Stimulated activated naive CD4-positive, alpha-beta T cell (primary cell): ENCODE results near the gene THAP3.

Experiments used
- DNase-seq, 6 experiments: peaks; one replicate each; lab custom pipeline; 2025; lab: John Stamatoyannopoulos, UW

The THAP3 gene

DNA sequence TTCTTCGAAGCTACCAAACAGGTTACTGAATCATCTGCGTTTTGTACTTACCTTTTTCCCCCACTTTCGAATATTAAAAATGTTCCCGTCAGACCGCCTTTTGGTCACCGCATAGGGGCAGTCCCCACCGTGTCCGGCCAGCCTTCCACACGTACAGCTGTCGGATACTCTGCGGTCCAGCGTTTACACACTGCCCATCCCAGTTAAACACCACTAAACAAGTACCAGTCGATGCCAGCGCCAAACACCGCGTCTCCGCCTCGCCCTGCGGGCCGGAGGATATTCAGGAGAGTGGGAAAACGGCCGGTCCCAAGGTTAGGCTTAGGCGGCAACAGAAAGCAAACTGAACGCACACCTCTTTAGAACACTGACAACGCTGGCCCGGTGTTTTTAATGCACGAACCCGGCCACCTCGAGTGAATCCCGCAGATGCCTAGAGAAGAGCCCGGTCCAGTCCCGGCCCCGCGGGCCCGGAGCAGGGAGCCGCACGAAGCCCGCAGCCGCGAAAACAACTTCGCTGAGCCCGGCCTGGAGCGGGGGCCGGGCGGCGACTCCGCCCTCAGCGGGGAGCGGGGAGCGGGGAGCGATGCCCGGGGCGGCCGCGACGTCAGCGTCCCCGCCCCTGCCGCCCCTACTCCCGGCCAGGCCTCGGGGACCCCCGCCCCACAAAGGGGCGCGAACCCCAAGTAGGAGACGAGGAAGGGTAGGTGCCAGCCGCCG lies 11.9 kb upstream of the THAP3 start:
- DNase-seq, result peak in 3 of 6 experiments; percentile 33 to 53 (median 50)

DNA sequence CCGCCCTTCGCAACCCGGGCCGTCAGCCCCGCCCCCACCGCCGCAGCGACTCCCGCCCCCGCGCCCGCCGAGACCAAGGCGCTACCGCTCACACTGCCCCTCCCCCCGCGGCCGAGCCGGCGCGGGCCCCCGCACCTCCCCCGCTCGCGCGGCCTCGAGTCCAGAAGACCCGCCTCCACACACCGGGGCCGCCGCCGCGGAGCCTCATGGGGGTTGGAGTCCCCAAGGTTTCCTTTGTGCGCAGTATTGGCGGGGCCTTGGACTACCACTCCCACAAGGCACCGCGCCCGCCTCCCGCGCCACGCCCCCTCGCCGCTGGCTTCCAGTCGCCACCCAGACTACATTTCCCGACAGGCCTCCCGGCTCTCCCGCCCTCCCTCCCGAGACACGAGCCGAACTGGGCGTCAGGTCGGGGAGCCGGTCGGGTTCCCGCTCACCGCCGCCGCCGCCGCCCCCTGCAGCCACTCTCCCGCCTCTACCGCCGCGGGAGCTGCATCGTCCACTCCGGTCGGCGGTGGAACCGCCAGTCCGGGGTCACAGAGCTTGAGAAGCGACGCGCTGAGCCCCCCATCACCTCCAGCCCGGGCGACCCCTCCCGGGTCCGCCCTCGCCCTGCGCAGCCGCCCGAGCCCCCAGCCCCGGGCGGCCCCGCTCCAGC lies 11.2 kb upstream of the THAP3 start, which contains the start of gene PHF13:
PHF13 (plus strand) TSS at position 371 of the 658 bp plus-strand sequence. CDS start 336 bp downstream, outside the sequence.
- peak; percentile 96 to 99 (median 98) for DNase-seq

DNA sequence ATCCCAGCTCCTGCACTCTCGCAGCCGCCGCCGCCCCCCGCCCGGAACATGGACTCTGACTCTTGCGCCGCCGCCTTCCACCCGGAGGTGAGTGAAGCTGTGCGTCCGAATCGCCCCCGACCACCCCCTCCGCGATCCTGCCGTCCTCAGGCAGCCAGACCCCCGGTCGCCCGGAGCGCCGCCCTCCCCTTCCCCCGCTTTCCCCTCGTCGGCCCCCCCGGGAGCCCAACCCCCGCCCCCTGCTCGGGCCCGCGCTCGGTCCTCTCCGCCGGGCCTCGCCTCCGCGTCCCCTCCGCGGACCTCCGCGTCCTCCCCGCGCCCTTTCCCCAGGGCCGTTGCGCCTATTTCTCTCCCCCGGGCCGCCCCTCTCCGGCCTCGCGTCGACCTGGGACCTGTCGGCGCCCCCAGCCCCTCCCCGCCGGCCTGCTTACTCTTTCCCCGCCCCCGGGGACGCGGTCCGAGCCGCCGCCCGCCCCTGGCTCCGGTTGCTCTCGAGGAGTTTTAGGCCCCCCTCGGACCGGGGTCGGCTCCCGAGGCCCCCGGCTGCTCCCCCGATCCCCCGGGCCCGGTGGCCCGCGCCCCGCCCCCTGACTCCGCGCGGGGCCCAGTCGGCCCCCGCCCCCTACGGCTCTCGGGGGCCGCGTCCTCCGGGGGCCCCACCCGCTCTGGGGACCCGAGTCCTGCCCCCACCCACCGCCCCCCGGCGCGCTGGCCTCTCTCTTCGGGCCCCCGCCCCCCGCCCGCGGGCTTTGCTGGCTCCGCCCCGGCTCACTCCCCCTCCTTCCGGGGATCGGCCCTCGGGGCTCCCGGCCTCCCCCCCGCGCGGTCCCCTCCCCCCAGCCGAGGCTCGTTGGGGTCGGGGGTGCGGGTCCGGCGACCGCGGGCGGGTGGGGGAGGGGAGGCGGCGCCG lies 10.4 kb upstream of the THAP3 start:
- peak in 5 of 6 experiments; percentile 18 to 66 (median 19) for DNase-seq

DNA sequence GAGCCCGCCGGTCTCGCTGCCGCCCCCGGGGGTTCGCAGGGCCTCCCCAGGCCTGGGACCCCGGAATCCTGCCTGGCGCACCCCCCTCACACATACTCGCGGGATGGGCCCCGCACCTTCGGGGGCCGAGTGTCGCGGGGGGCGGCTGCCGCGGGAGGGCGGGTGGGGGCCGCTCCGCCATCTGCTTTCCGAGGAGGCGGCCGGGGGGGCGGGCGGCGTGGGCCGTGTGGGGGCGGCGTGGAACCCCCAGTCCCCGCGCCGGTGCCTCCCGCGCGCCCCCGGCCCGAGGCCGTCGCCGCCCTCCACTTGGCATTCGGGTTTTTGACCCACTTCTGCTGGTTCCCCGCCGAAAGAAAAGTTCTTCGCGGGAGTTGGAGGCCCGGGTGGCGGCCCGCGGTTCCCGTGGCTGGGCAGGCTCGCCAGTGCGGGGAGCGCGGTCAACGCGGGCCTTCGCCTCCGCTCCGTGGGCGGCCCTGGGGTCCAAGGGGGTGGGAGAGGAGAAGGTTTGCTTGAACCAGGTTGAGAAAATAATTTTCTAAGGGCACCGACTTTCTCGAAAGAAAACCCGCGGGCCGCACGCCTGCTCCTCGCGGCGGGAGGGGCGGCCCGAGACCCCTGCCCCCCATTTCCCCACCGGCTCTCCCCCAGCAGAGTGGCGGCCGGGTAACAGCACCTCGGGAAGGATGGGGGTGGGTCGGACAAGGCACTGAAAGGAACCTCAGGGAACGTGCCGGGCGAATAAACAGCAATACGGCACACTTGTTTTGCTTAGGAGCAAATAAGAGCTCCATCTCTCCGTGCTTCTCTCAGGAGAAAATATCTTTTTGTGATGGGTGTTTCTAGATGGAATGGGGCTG lies 9.5 kb upstream of the THAP3 start:
- DNase-seq, result peak in 3 of 6 experiments; percentile 17 to 40 (median 34)

DNA sequence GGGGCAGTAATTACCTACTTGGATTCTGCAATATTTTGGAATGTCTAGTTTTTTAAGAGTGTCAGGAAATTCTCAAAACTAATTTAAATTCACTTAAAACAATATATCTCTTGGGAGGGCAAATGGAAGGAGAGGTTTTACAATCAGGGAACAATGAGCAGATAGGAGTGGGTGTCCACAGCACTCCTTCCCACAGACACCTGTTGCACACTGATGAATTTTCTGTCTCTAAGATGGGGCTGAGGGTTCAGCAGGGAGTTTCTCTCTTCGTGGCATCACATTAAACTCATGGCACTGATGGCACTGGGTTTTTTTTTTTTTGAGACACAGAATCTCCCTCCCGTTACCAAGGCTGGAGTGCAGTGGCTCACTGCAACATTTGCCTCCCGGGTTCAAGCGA lies 5.6 kb upstream of the THAP3 start:
- no peak for DNase-seq

DNA sequence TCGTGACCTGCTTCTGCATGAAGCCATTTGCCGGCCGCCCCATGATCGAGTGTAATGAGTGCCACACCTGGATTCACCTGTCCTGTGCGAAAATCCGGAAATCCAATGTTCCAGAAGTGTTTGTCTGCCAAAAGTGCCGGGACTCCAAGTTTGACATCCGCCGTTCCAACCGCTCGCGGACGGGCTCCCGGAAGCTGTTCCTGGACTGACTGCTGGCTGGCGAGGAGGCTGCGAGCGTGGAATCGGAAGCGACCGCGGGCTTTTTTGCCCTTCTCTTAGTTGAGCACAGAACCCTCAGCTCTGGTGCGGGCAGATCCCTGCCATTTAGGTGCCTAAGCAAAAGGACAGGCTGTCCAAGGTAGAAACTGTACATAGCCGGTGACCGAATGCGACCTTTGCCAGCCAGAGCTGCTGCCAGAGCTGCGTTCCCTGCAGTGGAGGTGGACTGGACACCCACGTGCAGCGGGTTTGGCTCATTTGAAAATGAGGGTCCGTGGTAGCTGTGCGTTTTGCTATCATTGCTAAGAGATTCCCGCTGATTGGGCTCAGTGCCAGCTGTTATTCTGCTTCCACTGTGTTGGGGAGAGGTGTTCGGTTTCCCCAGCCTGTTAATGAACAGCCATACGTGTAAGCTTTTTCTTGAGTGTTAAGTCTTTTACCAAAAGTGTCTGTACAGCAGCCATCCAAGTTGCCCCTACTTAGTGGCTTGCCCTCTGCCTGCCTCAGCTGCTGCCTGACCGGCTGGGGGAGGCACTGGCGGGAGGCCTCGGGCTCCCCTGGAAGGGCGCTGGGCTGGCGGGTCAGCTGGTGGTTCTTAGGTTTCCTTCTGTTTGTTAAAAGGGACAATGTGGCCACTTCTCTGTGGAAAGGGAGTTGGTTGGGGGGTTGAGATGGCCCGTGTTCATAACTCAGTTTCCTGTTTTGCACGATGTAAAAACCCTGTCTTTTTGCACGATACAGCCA lies 3.0 kb upstream of the THAP3 start:
- DNase-seq, result no peak

DNA sequence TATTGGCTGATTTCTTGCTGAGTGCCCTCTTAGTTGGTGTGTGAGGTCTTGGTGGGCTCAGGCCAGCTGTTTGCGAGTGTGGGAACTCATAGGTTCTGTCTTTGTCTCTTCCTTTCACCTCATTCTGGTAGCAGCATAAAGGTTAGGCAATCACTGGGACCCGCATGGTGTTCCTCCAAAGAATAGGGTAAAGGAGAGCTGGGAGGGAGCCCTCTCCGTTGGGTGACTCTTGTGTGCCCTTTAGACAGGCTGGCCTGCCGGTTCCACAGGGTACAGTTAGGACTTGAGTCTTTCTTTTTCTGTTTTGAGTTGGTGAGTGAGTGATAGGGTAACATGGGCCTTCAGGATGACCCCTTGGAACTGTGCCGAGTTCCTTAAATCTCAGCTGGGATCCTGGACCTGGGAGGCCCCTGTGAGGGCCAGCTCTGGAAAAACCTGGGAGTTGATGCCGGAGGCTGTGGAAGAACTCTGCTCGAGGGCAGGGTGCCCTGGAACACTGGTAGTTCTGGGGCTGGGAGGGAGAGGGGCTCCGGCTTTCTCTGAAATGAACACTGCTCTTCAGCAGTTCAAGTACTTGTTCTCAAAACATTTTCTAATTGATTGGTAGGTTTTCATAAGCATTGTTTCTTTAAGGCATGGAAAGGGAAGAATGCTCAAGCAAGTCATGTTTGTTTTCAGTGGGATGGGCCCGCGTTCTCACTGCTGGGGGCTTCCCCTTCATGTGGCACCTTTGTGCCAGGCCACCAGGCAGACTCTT lies 2.1 kb upstream of the THAP3 start:
- DNase-seq, result no peak

DNA sequence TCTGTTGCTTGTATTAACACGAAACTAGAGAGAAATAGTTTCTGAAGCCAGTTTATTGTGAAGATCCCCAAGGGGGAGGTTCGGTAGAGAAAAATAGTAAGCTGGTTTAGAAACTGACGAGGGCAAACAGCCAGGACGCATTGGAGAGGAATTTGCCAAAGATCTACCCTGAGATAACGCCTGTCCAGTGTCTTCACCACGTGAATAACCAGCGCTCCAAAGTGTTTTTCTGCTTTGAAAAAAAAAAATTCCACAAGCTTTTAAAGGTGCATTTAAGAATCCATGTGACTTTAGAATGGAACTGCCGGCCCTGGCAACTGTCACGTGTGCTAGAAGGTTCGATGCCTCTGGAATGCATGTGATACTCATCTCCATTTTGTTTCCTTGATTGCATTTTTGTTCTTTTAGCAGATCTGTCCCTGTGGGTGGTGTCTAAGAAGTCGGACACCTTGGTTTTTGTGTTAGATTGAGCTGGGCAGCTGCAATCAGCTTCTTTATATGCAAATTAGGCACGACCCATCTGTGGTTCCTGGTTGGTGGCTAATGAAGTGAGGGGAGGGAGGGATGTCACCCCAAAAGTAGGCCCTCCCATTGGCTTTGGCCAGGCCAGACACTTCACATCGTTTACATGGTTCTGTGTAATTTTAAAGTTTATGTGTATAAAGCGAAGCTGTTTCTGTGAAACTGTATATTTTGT lies 1.3 kb upstream of the THAP3 start:
- no peak for DNase-seq

DNA sequence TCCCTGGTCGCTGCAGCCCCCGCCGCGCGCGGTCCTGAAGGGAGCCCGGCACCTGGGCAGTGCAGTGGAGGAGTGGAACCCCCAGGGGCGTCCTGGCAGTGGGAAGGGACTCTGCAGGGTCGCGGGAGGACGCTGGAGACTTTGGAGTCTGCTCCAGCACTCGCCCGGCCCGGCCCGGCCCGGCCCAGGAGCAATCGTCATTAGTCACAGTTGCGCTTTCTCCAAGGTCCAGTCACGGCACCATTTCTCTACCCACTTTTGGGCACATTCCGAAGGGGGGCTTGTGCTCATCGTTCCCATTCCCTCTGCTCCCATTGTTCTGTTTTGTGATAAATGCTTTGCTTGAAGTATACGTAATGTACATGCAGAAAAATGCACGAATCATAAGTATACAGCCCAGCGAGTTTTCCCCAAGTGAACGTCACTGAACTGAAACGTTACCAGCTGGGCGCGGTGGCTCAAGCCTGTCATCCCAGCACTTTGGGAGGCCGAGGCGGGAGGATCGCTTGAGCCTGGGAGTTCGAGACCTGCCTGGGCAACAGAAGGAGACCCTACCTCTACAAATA lies 999 bp downstream of the THAP3 start:
- no peak for DNase-seq

DNA sequence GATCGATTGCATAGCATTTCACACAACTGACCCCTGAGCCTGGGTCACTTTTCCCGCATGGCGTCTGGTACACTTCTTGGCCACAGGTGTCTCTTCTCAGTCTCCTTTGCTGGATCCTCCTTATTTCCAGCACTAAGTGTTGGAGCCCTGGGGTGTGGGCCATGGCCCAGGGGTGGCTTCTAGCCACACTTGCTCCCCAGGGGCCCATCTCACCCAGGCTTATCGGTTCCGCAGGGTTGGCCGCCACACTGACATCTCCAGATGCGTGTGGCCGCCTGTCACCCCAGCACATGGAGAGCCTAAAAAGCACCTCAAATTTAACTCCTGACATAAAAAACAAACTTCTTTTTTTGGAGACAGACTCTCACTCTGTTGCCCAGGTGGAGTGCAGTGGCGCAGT lies 2.4 kb downstream of the THAP3 start:
- no peak for DNase-seq

DNA sequence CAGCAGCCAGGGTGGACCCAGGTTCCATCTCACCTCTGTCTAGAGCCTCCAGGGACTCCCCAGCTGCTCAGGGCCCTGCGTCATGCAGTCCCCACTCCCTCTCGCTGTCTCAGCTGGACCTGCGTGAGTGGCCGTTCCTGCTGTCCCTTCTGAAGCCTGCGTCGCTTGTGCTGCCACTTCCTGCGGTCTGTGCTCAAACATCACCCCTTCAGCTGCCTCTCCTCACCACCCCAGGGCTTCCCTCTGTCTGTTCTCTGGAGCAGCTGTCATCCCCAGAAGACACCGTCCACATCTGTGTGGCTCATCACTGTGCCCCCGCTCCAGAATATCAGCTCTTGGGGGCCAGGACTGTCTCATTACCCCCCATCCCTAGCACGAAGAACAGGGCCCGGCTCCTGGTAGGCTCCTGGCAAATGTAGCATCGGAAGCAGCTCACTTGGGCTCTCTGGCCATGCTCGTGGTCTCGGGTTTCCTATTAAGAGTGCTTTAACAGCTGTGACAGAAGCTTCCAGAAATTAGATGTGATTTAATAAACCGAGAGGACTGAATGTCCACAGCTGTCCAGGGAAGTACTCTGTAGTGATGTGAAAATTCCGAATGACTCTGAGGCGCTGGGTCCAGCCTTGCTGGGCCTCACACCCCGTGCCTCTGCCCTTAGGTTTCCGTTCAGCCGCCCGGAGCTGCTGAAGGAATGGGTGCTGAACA lies 3.3 kb downstream of the THAP3 start:
- DNase-seq, result no peak

DNA sequence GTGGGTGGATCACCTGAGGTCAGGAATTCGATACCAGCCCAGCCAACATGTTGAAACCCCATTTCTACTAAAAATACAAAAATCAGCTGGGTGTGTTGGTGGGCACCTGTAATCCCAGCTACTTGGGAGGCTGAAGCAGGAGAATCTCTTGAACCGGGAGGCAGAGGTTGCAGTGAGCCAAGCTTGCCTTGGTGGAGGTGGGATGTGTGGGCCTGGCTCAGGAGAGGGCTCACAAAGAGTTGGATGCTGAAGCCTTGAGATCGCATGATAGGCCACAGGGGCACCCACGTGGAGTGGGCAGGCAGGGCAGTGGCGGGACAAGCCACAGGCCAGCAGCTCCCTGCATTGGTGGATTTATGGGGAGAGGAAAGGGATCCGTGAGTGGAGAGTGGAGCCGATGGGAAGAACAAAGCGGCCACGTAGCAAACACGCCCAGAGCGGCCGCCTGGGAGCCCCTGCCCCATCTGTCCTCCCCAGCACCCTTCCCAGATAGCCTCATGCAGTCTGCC lies 4.4 kb downstream of the THAP3 start:
- DNase-seq, result no peak

DNA sequence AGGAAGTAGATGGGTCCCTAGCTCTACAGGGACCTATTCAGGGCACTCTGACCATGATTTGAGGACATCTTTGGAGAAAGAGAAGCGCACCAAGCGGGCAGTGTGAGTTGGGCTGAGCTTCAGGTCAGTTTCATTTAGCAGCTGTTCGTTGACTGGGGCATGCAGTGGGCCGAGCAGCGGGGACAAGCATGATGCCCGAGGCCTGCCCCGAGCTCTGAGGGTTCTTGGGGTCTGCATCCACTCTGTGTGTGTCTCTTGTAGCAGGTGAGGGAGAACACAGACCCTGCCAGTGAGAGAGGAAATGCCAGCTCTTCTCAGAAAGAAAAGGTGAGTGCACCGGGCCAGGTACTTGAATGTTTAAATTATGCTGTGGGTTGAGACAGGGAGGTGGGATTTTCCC lies 5.4 kb downstream of the THAP3 start:
- no peak for DNase-seq

DNA sequence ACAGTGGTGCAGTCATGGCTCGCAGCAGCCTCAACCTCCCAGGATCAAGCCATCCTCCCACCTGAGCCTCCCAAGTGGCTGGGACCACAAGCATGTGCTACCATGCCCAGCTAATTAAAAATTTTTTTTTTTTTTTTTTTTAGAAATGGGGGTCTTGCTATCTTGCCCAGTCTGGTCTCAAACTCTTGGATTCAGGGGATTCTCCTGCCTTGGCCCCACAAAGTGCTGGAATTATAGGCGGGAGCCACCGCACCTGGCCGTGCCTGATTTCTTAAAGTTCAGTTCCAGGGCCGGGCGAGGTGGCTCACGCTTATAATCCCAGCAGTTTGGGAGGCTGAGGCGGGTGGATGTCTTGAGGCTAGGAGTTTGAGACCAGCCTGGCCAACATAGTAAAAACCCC lies 6.4 kb downstream of the THAP3 start:
- DNase-seq, result no peak

DNA sequence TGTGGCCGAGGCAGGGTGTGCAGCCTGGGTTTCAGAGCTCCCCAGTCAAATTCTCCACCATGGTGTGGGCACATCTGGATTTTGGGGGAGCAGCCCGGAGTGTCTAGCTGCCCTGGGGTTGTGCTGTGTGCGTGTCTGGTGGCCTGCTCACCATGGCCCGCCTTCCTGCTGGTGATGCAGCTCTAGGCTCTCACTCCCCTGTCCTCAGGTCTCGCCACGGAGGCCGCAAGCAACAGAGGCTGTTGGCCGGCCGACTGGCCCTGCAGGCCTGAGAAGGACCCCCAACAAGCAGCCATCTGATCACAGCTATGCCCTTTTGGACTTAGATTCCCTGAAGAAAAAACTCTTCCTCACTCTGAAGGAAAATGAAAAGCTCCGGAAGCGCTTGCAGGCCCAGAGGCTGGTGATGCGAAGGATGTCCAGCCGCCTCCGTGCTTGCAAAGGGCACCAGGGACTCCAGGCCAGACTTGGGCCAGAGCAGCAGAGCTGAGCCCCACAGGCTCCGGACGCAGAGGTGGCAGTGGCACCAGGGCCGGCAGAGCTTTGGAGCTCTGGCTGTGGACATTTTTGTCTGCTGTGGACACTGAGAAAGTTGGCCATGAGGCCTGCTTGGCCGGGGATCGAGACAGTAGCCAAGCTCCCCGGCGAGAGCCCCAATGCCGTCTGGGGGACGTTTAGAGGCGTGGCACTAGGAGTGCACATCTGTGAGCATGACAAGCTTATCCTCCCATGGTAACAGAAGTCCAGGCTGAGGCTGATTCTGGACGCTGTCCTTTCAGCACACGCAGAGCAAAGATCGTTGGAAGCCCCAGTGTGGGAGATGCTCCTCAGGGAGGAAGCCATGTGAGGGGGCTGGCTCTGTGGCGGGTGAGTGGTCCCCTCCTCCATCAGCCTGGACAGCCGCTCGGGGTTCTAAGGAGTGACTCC lies 8.2 kb downstream of the THAP3 start:
- DNase-seq, result no peak

DNA sequence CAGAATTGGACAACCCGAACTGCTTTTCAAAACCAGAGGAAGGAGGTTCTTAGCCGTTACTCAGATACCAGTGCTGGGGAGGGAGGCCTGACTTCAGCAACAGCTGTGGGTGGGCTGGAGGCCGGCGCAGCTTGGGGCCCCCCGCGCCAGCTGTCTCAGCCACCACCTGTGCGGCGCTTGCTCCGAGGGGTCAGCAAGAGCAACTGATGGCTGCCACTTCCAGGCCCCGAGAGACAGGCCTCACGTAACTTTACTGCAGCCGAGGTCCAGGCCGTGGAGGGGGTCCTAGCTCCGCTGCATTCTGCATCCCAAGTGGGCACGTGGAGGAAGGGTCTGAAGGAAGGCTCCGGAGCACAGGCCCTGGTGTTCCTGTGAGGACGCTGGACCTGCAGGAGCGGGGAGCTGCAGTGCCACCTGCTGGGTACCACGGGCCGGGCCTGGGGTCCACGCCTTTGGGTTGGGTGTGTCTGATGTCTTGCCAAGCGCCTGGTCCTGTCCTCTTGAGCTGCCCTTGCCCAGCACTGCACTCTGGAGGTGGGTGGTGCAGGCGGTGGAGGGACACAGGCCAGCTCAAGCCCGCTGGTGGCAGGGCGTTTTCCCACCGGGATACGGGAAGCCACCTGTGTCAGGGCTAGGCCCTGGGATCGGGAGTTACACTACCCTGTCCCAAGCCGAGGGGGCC lies 9.8 kb downstream of the THAP3 start:
- peak in 5 of 6 experiments; percentile 18 to 26 (median 22) for DNase-seq
